Germinal center (tissue), 1 donor: ENCODE results near the gene OSTC.
"Not testable (repeated sequence)": the region's sequence is repeated elsewhere in the genome, so short reads cannot be mapped to it uniquely, and the experiment has no call there.

Experiments used
- DNase-seq: peaks from one replicate; pipeline ENCODE4 v3.0.0; 2012; ENCODE audit warnings: mixed read lengths, low spot score

The OSTC gene

GRCh38 chr4:108646706-108647105, 3.7 kb upstream of the OSTC start:
- DNase-seq: no peak

GRCh38 chr4:108649863-108650211, 562 bp upstream of the OSTC start:
- DNase-seq: no peak

- DNase-seq: no peak
Measured at GRCh38 chr4:108651014-108651791, 804 bp downstream of the OSTC start.

- no peak for DNase-seq
Measured at GRCh38 chr4:108662629-108663028, 12.2 kb downstream of the OSTC start.

- no peak for DNase-seq
Measured at GRCh38 chr4:108674356-108674977, 24.1 kb downstream of the OSTC start.

- DNase-seq: no peak
Measured at GRCh38 chr4:108681321-108681809, 31.0 kb downstream of the OSTC start.

- no peak for DNase-seq
Measured at GRCh38 chr4:108683479-108683878, 33.1 kb downstream of the OSTC start.

GRCh38 chr4:108685036-108685686, 34.8 kb downstream of the OSTC start:
- DNase-seq: no peak

- no peak for DNase-seq
Measured at GRCh38 chr4:108690738-108691137, 40.3 kb downstream of the OSTC start.

GRCh38 chr4:108693211-108693610, 42.8 kb downstream of the OSTC start:
- DNase-seq: no peak

- no peak for DNase-seq
Measured at GRCh38 chr4:108693819-108694218, 43.4 kb downstream of the OSTC start.

- no peak for DNase-seq
Measured at GRCh38 chr4:108694423-108694822, 44.0 kb downstream of the OSTC start.

- no peak for DNase-seq
Measured at GRCh38 chr4:108695062-108695461, 44.7 kb downstream of the OSTC start.

GRCh38 chr4:108696160-108696559, 45.8 kb downstream of the OSTC start:
- DNase-seq: no peak

GRCh38 chr4:108700081-108700757, 49.8 kb downstream of the OSTC start:
- DNase-seq: no peak

GRCh38 chr4:108702960-108703359, 52.6 kb downstream of the OSTC start:
- no peak for DNase-seq

- no peak for DNase-seq
Measured at GRCh38 chr4:108703370-108703769, 53.0 kb downstream of the OSTC start.

GRCh38 chr4:108703966-108704365, 53.6 kb downstream of the OSTC start:
- no peak for DNase-seq

- no peak for DNase-seq
Measured at GRCh38 chr4:108706289-108706688, 55.9 kb downstream of the OSTC start.

GRCh38 chr4:108709234-108709633, 58.8 kb downstream of the OSTC start:
- no peak for DNase-seq

- no peak for DNase-seq
Measured at GRCh38 chr4:108709722-108710121, 59.3 kb downstream of the OSTC start.

GRCh38 chr4:108710578-108710977, 60.2 kb downstream of the OSTC start:
- not testable (repeated sequence) for DNase-seq

- no peak for DNase-seq
Measured at GRCh38 chr4:108714880-108715279, 64.5 kb downstream of the OSTC start.
